HepG2 (cell line): ENCODE results near the gene NEDD4L. TPM values are rescaled to one million over a fixed set of nuclear protein-coding genes. Genes with fewer than 3 reads are reported as not detected.

Experiments
- ATAC-seq: fragments of 200-7000 bp; cut with Tn5 transposase; 3 replicates; pipeline ENCODE4 v1.9.1; 2020; ENCODE audit warnings: mild to moderate bottlenecking, moderate library complexity
- BruUV-seq: library from RNA; stranded (reverse); fragments of 400-500 nt; replicated peaks from 2 replicates; lab custom pipeline; 2021; lab: Mats Ljungman, UMichigan
- CTCF ChIA-PET: fragments of 300-600 bp; formaldehyde crosslinking; extraction: SDS; loops from one replicate; lab custom pipeline; 2021; ENCODE audit warnings: low total read pairs, inconsistent platforms, low intra/inter-chr PET ratio; lab: Yijun Ruan, JAX
- POLR2A ChIA-PET: fragments of 350-600 bp; sonication (Branson Sonifier 250); formaldehyde crosslinking; loops from one replicate; lab custom pipeline; 2020; ENCODE audit warnings: antibody characterized with exemption, inconsistent platforms; lab: Yijun Ruan, JAX
- DNase-seq: peaks from one replicate; pipeline ENCODE4 v3.0.0-alpha.2; 2015; ENCODE audit warnings: low spot score
- FAIRE-seq: peaks from 3 replicates; lab custom pipeline; 2011; peaks lifted over from hg19 to GRCh38; lab: Jason Lieb, UNC
- H2AFZ ChIP-seq: one replicate; pipeline ENCODE4 v1.6.1; 2011; ENCODE audit warnings: low read length, inconsistent platforms
- H3K27ac ChIP-seq: fragments of 300-600 bp; 3 replicates; pipeline ENCODE4 v1.8.0; 2011; ENCODE audit warnings: mixed run types, mild to moderate bottlenecking, mixed read lengths, low read length, inconsistent platforms; ENCODE audit not compliant: insufficient read depth; ENCODE audit errors: extremely low read length
- H3K27me3 ChIP-seq, 2 experiments: fragments of 200-600 bp in 1 of 2; 2 replicates in 1 of 2; 3 replicates in 1 of 2; pipeline versions ENCODE4 v1.6.0 to v1.8.0; 2011; ENCODE audit warnings: low read length in 2 of 2, mild to moderate bottlenecking in 2 of 2, moderate library complexity in 2 of 2, inconsistent platforms in 1 of 2; ENCODE audit not compliant: insufficient read depth in 2 of 2, control insufficient read depth in 1 of 2
- H3K36me3 ChIP-seq, 2 experiments: fragments of 200-600 bp in 1 of 2; replicated peaks in 1 of 2; 2 replicates in 1 of 2; 3 replicates in 1 of 2; pipeline versions ENCODE4 v1.5.1 to v1.8.0; 2011; ENCODE audit warnings: low read length in 2 of 2, inconsistent platforms in 1 of 2; ENCODE audit not compliant: insufficient read depth in 2 of 2, control insufficient read depth in 1 of 2
- H3K4me1 ChIP-seq: 2 replicates; pipeline ENCODE4 v1.5.1; 2012; ENCODE audit warnings: low read length, inconsistent platforms; ENCODE audit not compliant: insufficient read depth
- H3K4me2 ChIP-seq: 2 replicates; pipeline ENCODE4 v1.6.0; 2011; ENCODE audit warnings: low read depth, low read length, inconsistent platforms
- H3K4me3 ChIP-seq, 3 experiments: fragments of 200-600 bp in 1 of 3; sonication (generic), shearing (Covaris generic) in 1 of 3; replicated peaks in 1 of 3; 2 replicates each; pipeline ENCODE4 v1.5.1; 2011 to 2016; ENCODE audit warnings: low read length in 3 of 3, inconsistent platforms in 2 of 3, low read depth in 2 of 3, mild to moderate bottlenecking in 2 of 3, control low read depth in 1 of 3, mixed read lengths in 1 of 3; ENCODE audit not compliant: insufficient read depth in 1 of 3
- H3K79me2 ChIP-seq: one replicate; pipeline ENCODE4 v1.6.1; 2011; ENCODE audit warnings: low read length, inconsistent platforms; ENCODE audit not compliant: insufficient read depth
- H3K9ac ChIP-seq: 2 replicates; pipeline ENCODE4 v1.6.0; 2011; ENCODE audit warnings: mild to moderate bottlenecking, low read depth, low read length, inconsistent platforms; ENCODE audit not compliant: insufficient read depth
- H3K9me3 ChIP-seq: 2 replicates; pipeline ENCODE4 v1.5.1; 2012; ENCODE audit warnings: mild to moderate bottlenecking, low read length
- H4K20me1 ChIP-seq: 2 replicates; pipeline ENCODE4 v1.6.0; 2011; ENCODE audit warnings: inconsistent platforms, mild to moderate bottlenecking, low read length, moderate library complexity; ENCODE audit not compliant: insufficient read depth
- ARNT2 ChIP-seq: sonication (generic); formaldehyde crosslinking; IDR thresholded peaks from 2 replicates; pipeline ENCODE4 v1.8.0; 2022; ENCODE audit warnings: mild to moderate bottlenecking, low read depth, missing genetic modification reagents, moderate library complexity
- ATF1 ChIP-seq: IDR thresholded peaks from 2 replicates; pipeline ENCODE4 v1.6.1; 2016; ENCODE audit warnings: mild to moderate bottlenecking, control low read depth
- DNMT1 ChIP-seq: sonication (generic); formaldehyde crosslinking; IDR thresholded peaks from 2 replicates; pipeline ENCODE4 v1.5.1; 2020; ENCODE audit warnings: mild to moderate bottlenecking, missing genetic modification reagents
- FOXJ3 ChIP-seq: sonication (generic); formaldehyde crosslinking; IDR thresholded peaks from 2 replicates; pipeline ENCODE4 v1.4.0; 2020; ENCODE audit warnings: missing genetic modification reagents, mild to moderate bottlenecking, borderline replicate concordance
- HNRNPL ChIP-seq: fragments of 200-400 bp; formaldehyde crosslinking; IDR thresholded peaks from 2 replicates; pipeline ENCODE4 v1.6.1; 2017; ENCODE audit warnings: mild to moderate bottlenecking, low read depth, low read length
- JDP2 ChIP-seq: sonication (generic); formaldehyde crosslinking; IDR thresholded peaks from 2 replicates; pipeline ENCODE4 v1.8.1; 2022; ENCODE audit warnings: missing genetic modification reagents, borderline replicate concordance
- KDM2A ChIP-seq: sonication (generic); formaldehyde crosslinking; IDR thresholded peaks from 2 replicates; pipeline ENCODE4 v1.4.0; 2020; ENCODE audit warnings: low read depth, missing genetic modification reagents, borderline replicate concordance
- KLF15 ChIP-seq: sonication (generic); formaldehyde crosslinking; IDR thresholded peaks from 2 replicates; pipeline ENCODE4 v1.8.1; 2023; ENCODE audit warnings: borderline replicate concordance, mild to moderate bottlenecking, inconsistent platforms, missing genetic modification reagents, mixed read lengths
- PLRG1 ChIP-seq: fragments of 450-650 bp; conservative IDR thresholded peaks from 2 replicates; pipeline ENCODE4 v1.6.1; 2016
- TBL1XR1 ChIP-seq: fragments of 150-350 bp; IDR thresholded peaks from 2 replicates; pipeline ENCODE4 v1.6.1; 2014; ENCODE audit warnings: borderline replicate concordance, low read length; ENCODE audit not compliant: partially characterized antibody
- ZNF34 ChIP-seq: sonication (generic); formaldehyde crosslinking; IDR thresholded peaks from 2 replicates; pipeline ENCODE4 v1.4.0; 2020; ENCODE audit warnings: mild to moderate bottlenecking, missing genetic modification reagents, borderline replicate concordance
- ZNF557 ChIP-seq: sonication (generic); formaldehyde crosslinking; IDR thresholded peaks from 2 replicates; pipeline ENCODE4 v1.4.0; 2020; ENCODE audit warnings: missing genetic modification reagents
- ZNF713 ChIP-seq: sonication (generic); formaldehyde crosslinking; IDR thresholded peaks from 2 replicates; pipeline ENCODE4 v1.4.0; 2020; ENCODE audit warnings: mild to moderate bottlenecking, missing genetic modification reagents
- ZNF782 ChIP-seq: sonication (generic); formaldehyde crosslinking; IDR thresholded peaks from 2 replicates; pipeline ENCODE4 v1.4.0; 2020; ENCODE audit warnings: missing genetic modification reagents, mild to moderate bottlenecking, borderline replicate concordance
- ZSCAN30 ChIP-seq: sonication (generic); formaldehyde crosslinking; IDR thresholded peaks from 2 replicates; pipeline ENCODE4 v1.5.0; 2020; ENCODE audit warnings: mild to moderate bottlenecking, missing genetic modification reagents
- WGBS: methylation state at CpG from one replicate; pipeline ENCODE4 v1.1.6; 2017; ENCODE audit warnings: low lambda C conversion rate; 5-methylcytosine and 5-hydroxymethylcytosine counted together
- in situ Hi-C: cut with HindIII; loops from 2 replicates; pipeline ENCODE4 v1.10.0; 2017; ENCODE audit warnings: low pct_unique_long_range_greater_than_20kb; ENCODE audit not compliant: extremely low pct_ligation_motif_present
- intact Hi-C: fragments of 100-400 bp; cut with micrococcal nuclease; formaldehyde crosslinking; loops from one replicate; pipeline ENCODE4 v1.10.0; 2022; ENCODE audit not compliant: unreplicated experiment
- polyA plus RNA-seq, 8 experiments: library from polyadenylated mRNA; depleted of rRNA in 3 of 8; stranded (reverse) in 7 of 8; unstranded in 1 of 8; fragments of >200 nt; fragmentation: Illumina TruSeq in 4 of 8; extraction: Trizol in 4 of 8; gene quantifications; 2 replicates each; pipeline versions ENCODE4 v1.2.1 to v1.2.3, GENCODE V29; 2011 to 2016; ENCODE audit warnings: low read depth in 4 of 8, missing spikeins in 1 of 8, mixed read lengths in 1 of 8; ENCODE audit not compliant: insufficient read depth in 1 of 8
- total RNA-seq, 5 experiments: library from RNA; depleted of rRNA; stranded (reverse); fragments of >200 nt; fragmentation: Illumina TruSeq; extraction: Trizol; gene quantifications; 2 replicates each; pipeline ENCODE4 v1.2.3, GENCODE V29; 2016; ENCODE audit warnings: low read depth in 1 of 5

The NEDD4L gene
- total and polyA plus RNA-seq, 2 of the 13 experiments (the other 11 are each of a cell fraction or from before 2014, with no cell fraction given): 168 to 390 TPM

DNA sequence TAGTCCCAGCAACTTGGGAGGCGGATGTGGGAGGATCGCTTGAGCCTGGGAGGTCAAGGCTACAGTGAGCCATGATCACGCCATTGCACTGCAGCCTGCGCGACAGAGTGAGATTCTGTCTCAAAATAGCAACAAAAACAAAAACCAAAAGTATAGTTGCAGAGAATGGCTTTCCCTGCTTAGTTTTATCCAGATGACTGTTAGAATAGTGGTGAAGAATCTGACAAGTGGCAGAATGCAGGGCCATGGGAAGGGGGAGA is 53.8 kb downstream of the NEDD4L start:
- Histone ChIP-seq H3K4me2 (no peak overlapping the region), H4K20me1 (no peaks in the 10 kb centered on the region)
- BruUV-seq: no TSS peak

DNA sequence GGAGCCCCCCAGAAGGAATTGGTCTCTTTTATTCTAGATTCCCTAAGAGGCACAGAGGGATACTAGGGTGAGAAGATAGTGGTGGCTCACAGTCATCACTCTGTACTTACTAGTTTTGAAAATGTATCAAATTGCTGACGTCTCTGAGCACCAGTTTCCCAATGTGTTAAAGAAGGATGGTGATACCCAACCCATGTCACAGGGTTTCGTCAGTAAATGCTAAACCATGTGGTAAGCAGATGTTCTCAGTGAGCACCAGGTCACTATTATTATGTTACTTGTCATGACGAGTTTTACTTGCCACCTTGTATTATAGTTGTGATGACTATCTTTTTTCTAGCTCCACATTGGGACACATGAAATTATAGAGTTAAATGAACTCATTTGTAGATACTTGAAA is 54.7 kb downstream of the NEDD4L start:
- Histone ChIP-seq H3K9me3 (no peaks in the 10 kb centered on the region), H2AFZ (no peak overlapping the region), H3K36me3 (no peaks in the 10 kb centered on the region), H3K4me3 (no peak overlapping the region), H3K79me2 (peaks cover 33% of the 10 kb centered on the region), H3K27me3 (no peaks in the 10 kb centered on the region), H3K9ac (no peak overlapping the region), H3K27ac (no peak overlapping the region), H3K4me2 (no peak overlapping the region), H3K4me1 (peaks cover 64% of the 10 kb centered on the region), H4K20me1 (peaks cover 5% of the 10 kb centered on the region; the same call in 1 of the 2 replicates)
- TF ChIP-seq TBL1XR1: no peak
- TF ChIP-seq ZNF713 (CRISPR knock-in tag): no peak
- no peak for TF ChIP-seq ZNF34 (CRISPR knock-in tag)
- no peak for TF ChIP-seq ZNF557 (CRISPR knock-in tag)
- TF ChIP-seq PLRG1: no peak
- TF ChIP-seq ZNF782: no peak
- no peak for TF ChIP-seq ARNT2
- no peak for TF ChIP-seq JDP2 (CRISPR knock-in tag)
- TF ChIP-seq ZSCAN30 (CRISPR knock-in tag): no peak
- ATAC-seq (no peak), FAIRE-seq (no peak), DNase-seq (no peak)
- BruUV-seq: no TSS peak
- CTCF ChIA-PET: no interaction called here
- POLR2A ChIA-PET: no interaction called here
- intact Hi-C loops (no loop called here), in situ Hi-C loops (no loop called here)
- WGBS: 100% methylated on average over 3 of the region's 3 CpGs

More for the DNA sequence above, 53.8 kb downstream of the NEDD4L start:
- H3K27ac ChIP-seq: no peak overlapping the region
- ATAC-seq (no peak), FAIRE-seq (no peak), DNase-seq (no peak)
- peaks cover 58% of the 10 kb centered on the region for H3K4me1 ChIP-seq
- no peak overlapping the region for H3K4me3 ChIP-seq
- in situ Hi-C loops: no loop called here
- no peaks in the 10 kb centered on the region for H3K36me3 ChIP-seq
- TF ChIP-seq DNMT1 (CRISPR knock-in tag) (no peak), ATF1 (CRISPR knock-in tag) (no peak), KDM2A (CRISPR knock-in tag) (no peak), FOXJ3 (CRISPR knock-in tag) (no peak), KLF15 (no peak), HNRNPL (no peak)
- ChIA-PET POLR2A (no interaction called here), CTCF (no interaction called here)
- no peak overlapping the region for H2AFZ ChIP-seq
- H3K9ac ChIP-seq: no peak overlapping the region
- intact Hi-C loops: no loop called here
- WGBS: 100% methylated on average over 5 of the region's 5 CpGs
- no peaks in the 10 kb centered on the region for H3K9me3 ChIP-seq
- H3K27me3 ChIP-seq: no peaks in the 10 kb centered on the region
- H3K79me2 ChIP-seq: peaks cover 29% of the 10 kb centered on the region
